GM19025 (cell line): ENCODE measurements around the gene HAO2.
"Not testable (repeated sequence)": the region's sequence is repeated elsewhere in the genome, so short reads cannot be mapped to it uniquely, and the experiment has no call there.

Experiments used
- ATAC-seq: cut with Tn5 transposase; IDR thresholded peaks from one replicate; pipeline ENCODE4 v1.9.1; 2021; ENCODE audit warnings: mild to moderate bottlenecking, low read depth, moderate library complexity; ENCODE audit not compliant: unreplicated experiment

The HAO2 gene

DNA sequence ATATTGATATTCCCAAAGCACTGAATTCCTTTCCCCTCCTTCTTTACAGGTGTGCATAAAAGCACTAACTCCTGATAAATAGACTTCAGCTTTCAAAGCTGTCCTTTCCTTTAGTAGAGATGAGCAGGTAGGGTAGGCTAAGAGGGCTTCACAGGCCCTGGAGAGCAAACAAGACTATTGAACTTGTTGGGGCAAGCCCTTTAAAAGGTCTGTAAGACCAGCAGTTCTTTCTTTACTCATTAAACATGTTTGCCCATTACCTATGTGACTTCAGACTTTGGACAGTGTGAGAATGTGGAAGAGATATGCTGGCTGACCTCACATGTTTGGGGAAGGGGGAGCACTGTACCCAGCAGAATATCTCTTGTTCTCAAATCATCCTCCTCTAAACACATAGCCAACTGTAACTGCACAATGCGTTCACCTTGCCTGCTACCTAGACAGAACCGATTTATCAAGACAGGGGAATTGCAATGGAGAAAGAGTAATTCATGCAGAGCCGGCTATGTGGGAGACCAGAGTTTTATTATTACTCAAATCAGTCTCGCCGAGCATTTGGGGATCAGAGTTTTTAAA is 27.1 kb upstream of the HAO2 start:
- no peak for ATAC-seq

DNA sequence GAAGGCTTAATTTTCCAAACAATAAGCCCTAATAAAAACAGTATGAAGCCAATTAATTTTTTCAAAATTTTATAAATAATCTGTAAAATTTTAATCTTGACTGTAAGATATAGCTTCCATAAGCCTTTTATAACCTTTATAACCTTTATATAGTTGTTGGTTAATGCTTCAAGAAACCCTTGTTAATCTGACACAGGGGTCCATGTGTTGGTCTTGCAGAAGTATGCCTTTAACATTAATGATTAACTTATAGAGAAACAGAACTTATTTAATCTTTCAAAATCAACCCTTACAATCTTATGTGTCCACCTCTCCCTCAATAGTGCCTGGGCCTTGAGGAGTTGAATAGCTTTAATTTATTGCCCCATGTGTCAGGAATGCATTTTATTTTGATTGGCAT is 23.2 kb upstream of the HAO2 start:
- no peak for ATAC-seq

- peak; percentile 84 for ATAC-seq
Observed at GRCh38 chr1:119347858-119348257, 20.7 kb upstream of the HAO2 start.

DNA sequence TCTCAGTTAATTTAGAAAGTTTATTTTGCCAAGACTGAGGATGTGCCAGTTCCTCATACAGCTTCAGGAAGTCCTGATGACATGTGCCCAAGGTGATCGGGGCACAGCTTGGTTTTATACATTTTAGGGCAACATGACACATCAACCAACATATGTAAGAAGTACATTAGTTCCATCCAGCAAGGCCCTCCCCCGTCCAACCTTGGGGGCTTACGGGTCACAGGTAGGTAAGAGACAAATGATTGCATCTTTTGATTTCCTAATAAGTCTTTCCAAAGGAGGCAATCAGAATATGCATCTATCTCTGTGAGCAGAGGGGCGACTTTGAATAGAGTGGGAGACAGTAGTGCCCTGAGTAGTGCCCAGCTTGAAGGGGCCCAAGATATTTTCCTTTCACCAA is 19.6 kb upstream of the HAO2 start:
- no peak for ATAC-seq

DNA sequence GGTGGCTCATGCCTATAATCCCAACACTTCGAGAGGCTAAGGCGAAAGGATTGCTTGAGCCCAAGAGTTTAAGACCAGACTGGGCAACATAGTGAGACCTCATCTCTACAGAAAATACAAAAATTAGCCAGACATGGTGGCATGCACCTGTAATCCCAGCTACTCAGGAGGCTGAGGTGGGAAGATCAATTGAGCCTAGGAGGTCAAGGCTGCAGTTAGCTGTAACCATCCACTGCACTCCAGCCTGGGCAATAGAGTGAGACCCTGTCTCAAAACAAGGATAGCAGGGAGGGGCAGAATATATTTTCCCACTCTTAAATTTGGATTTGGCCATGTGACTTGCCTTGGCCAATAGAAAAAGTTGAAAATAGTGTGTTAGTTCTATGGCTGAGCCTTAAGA is 17.7 kb upstream of the HAO2 start:
- ATAC-seq, result not testable (repeated sequence)

DNA sequence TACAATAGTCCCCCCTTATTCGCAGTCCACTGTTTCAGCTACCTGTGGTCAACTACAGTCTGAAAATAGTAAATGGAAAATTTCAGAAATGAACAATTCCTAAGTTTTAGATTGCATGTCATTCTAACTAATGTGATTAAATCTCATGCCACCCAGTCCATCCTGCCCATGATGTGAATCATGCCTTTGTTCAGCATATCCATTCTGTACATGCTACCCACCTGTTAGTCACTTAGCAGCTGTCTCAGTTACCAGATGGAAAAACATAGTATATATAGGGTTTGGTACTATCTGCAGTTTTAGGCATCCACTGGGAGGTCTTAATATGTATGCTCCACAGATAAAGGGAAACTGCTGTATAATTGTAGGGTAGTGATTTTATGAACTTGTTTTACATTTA is 16.6 kb upstream of the HAO2 start:
- ATAC-seq, result no peak

GRCh38 chr1:119353836-119354235 is 14.7 kb upstream of the HAO2 start:
- ATAC-seq, result no peak

GRCh38 chr1:119358636-119359035 is 9.9 kb upstream of the HAO2 start:
- no peak for ATAC-seq

DNA sequence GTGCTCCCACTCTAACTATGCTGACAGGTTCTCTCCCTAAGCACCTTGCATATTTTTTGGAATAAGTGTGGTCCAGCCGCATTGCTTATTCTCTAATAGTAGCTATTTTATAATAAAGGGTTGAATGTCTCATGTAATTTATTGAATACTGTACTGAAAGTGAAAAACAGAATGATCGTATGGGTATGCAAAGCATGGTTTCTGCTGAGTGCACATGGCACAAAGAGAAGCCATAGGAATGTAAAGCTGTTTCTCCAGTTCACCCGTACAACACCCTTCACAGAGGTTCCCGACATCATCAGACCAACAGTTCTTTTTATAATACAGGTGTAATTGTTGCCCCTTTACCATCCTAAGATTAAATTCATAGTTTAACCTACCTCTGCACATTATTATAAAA is 8.9 kb upstream of the HAO2 start:
- no peak for ATAC-seq

GRCh38 chr1:119361205-119361604 is 7.4 kb upstream of the HAO2 start:
- no peak for ATAC-seq

GRCh38 chr1:119361620-119362344 is 6.8 kb upstream of the HAO2 start:
- ATAC-seq, result no peak

GRCh38 chr1:119363162-119363561 is 5.4 kb upstream of the HAO2 start:
- no peak for ATAC-seq

DNA sequence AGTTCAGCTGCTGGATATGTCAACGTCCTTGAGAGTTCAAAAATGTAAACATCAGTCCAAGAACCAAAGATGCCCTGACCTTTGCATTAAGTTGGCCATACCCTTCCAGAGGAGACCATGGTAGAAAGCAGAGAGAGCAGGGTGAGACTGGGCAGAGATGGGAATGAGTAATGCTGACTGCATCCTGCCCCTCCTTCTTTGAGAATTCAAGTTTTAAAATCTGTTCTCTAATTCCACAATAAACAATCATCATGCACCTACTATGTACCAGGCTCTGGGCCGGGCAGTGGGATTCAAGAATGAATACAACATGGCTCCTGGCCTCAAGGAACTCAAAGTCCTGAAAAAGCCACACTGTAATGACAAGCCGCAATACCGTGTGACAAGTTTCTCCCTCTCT is 3.9 kb upstream of the HAO2 start:
- no peak for ATAC-seq

- peak; percentile 69 for ATAC-seq
Observed at GRCh38 chr1:119366424-119366823, 2.2 kb upstream of the HAO2 start.

DNA sequence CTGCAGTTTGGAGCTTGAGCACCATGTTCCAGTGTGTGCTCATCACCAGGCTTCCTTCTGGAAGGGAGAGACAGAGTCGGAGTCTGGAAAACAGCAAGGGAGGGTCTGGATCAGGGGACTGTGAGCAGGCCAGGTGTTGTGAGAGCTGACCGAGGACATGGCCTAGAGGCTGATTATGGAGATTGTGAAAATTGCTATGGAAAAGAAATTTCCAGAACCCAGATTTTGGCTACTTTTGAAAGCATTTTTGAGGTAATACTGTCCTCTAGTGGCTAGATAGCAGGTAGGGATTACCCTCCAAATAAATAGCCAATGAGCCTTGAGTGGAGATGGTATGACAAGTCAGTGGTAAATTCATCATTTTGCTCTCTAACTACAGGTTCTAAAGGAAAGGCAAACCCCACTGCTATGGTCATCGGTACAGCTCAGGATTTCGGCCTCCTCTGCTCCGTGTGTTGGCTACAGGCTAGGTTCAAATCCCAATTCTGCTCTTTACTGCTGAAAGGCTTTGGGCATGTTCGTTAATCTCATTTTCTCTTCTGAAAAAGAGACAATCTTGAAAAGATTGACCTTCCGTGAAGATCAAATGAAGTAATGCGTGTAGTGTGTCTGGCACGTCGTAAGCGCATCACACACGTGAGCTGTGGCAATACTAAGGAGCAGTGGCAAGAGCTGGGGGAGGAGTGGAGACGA is 1.0 kb upstream of the HAO2 start:
- no peak for ATAC-seq

- no peak for ATAC-seq
Observed at GRCh38 chr1:119370748-119371147, 2.2 kb downstream of the HAO2 start.

- no peak for ATAC-seq
Observed at GRCh38 chr1:119371815-119372214, 3.2 kb downstream of the HAO2 start.

DNA sequence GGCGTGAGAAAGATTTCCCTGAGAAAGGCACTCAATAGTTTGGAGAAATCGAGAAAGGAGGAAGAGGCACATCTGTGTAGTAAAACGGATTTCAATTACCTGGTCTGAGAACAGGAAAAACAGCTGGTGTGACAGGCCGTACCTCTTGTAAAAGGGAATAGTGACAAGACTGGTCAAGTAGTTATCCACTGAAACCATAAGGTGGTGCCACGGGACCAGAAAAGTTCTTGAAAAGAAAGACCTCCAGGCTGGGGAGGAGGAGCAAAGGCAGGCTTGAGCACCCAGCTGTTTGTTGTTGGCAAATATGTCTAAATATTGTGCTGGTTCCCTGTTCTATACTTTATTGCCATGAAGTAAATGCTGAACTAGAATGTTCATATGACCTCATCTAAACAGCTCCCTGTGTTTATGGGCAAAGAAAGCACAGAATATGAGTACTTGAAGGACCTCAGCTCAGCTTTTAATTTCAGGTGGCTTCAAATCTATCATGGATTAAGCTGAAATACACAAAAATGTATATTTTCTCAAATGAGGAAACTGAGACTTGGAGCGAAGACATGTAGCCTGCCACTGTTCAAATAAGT is 4.0 kb downstream of the HAO2 start:
- peak; percentile 58 for ATAC-seq

GRCh38 chr1:119373465-119373864 is 4.9 kb downstream of the HAO2 start:
- no peak for ATAC-seq

GRCh38 chr1:119374208-119374874 is 5.8 kb downstream of the HAO2 start:
- no peak for ATAC-seq

- ATAC-seq, result no peak
Observed at GRCh38 chr1:119375366-119375765, 6.8 kb downstream of the HAO2 start.
